GM12878 (cell line): ENCODE results near the gene TAX1BP3. TPM values are rescaled to one million over a fixed set of nuclear protein-coding genes. Genes with fewer than 3 reads are reported as not detected.

Source experiments
- BCL3 ChIP-seq: IDR thresholded peaks from 2 replicates; pipeline ENCODE4 v1.6.1; 2011; ENCODE audit warnings: borderline replicate concordance, low read depth, mild to moderate bottlenecking, moderate library complexity, low read length; ENCODE audit not compliant: insufficient read depth, poor library complexity, severe bottlenecking
- CHD2 ChIP-seq: IDR thresholded peaks from 2 replicates; pipeline ENCODE4 v1.6.1; 2011; ENCODE audit warnings: low read depth, low read length, improper control_type of control experiment, borderline replicate concordance
- EED ChIP-seq: sonication (generic); IDR thresholded peaks from 2 replicates; pipeline ENCODE4 v1.6.1; 2016; ENCODE audit warnings: antibody characterized with exemption, low read depth
- EP300 ChIP-seq, 2 experiments: fragments of 150-350 bp in 1 of 2; IDR thresholded peaks; 2 replicates each; pipeline ENCODE4 v1.6.1; 2011 to 2012; ENCODE audit warnings: low read depth in 2 of 2, low read length in 2 of 2, borderline replicate concordance in 1 of 2, improper control_type of control experiment in 1 of 2, inconsistent platforms in 1 of 2; ENCODE audit not compliant: control insufficient read depth in 1 of 2
- FOXM1 ChIP-seq: IDR thresholded peaks from 2 replicates; pipeline ENCODE4 v1.6.1; 2012; ENCODE audit warnings: low read depth, mild to moderate bottlenecking, inconsistent platforms, low read length, moderate library complexity
- JUNB ChIP-seq: IDR thresholded peaks from 2 replicates; pipeline ENCODE4 v1.6.1; 2016; ENCODE audit warnings: antibody characterized with exemption, mild to moderate bottlenecking
- KAT2A ChIP-seq: conservative IDR thresholded peaks from 2 replicates; pipeline ENCODE4 v1.6.1; 2011; ENCODE audit warnings: low read depth, low read length; ENCODE audit not compliant: control insufficient read depth
- MAX ChIP-seq: IDR thresholded peaks from 2 replicates; pipeline ENCODE4 v1.6.1; 2012; ENCODE audit warnings: low read depth, low read length, improper control_type of control experiment
- MYB ChIP-seq: fragments of 150-350 bp; IDR thresholded peaks from 2 replicates; pipeline ENCODE4 v1.6.1; 2014; ENCODE audit warnings: mild to moderate bottlenecking, low read depth, low read length, borderline replicate concordance
- NFIC ChIP-seq: IDR thresholded peaks from 2 replicates; pipeline ENCODE4 v1.6.1; 2012; ENCODE audit warnings: low read depth, mild to moderate bottlenecking, inconsistent platforms, low read length, moderate library complexity
- NRF1 ChIP-seq: conservative IDR thresholded peaks from 2 replicates; pipeline ENCODE4 v1.6.1; 2011; ENCODE audit warnings: mild to moderate bottlenecking, low read depth, low read length, improper control_type of control experiment
- PKNOX1 ChIP-seq: fragments of 450-650 bp; IDR thresholded peaks from 2 replicates; pipeline ENCODE4 v1.6.1; 2016; ENCODE audit warnings: mild to moderate bottlenecking
- RB1 ChIP-seq: fragments of 450-650 bp; formaldehyde crosslinking; IDR thresholded peaks from 2 replicates; pipeline ENCODE4 v1.6.1; 2017; ENCODE audit warnings: mild to moderate bottlenecking, borderline replicate concordance
- RFX5 ChIP-seq: IDR thresholded peaks from 2 replicates; pipeline ENCODE4 v1.6.1; 2011; ENCODE audit warnings: low read depth, low read length, improper control_type of control experiment
- SIX5 ChIP-seq: IDR thresholded peaks from 2 replicates; pipeline ENCODE4 v1.6.1; 2011; ENCODE audit warnings: mild to moderate bottlenecking, low read depth, low read length, moderate library complexity; ENCODE audit not compliant: severe bottlenecking
- SKIL ChIP-seq: fragments of 450-650 bp; IDR thresholded peaks from 2 replicates; pipeline ENCODE4 v1.6.1; 2017; ENCODE audit warnings: mild to moderate bottlenecking, low read depth, inconsistent platforms; ENCODE audit not compliant: poor library complexity, severe bottlenecking
- TAF1 ChIP-seq: IDR thresholded peaks from 2 replicates; pipeline ENCODE4 v1.6.1; 2011; ENCODE audit warnings: mild to moderate bottlenecking, low read depth, low read length, borderline replicate concordance
- ZZZ3 ChIP-seq: IDR thresholded peaks from 2 replicates; pipeline ENCODE4 v1.6.1; 2011; ENCODE audit warnings: low read depth; ENCODE audit not compliant: control insufficient read depth, insufficient read length
- polyA plus RNA-seq, 11 experiments: library from polyadenylated mRNA; depleted of rRNA in 4 of 11; unstranded in 6 of 11; stranded (reverse) in 5 of 11; fragments of >200 nt; fragmentation: Nextera tagmentation in 4 of 11; fragmentation: Illumina TruSeq in 1 of 11; extraction: Ambion mirVana in 4 of 11; extraction: Trizol in 1 of 11; gene quantifications; 1 replicate in 1 of 11; 2 replicates in 10 of 11; pipeline versions ENCODE4 v1.2.1 to v1.2.3, GENCODE V29; 2011 to 2016; ENCODE audit warnings: inconsistent platforms in 2 of 11, missing spikeins in 2 of 11, low read depth in 1 of 11
- total RNA-seq, 4 experiments: library from RNA; depleted of rRNA in 3 of 4; stranded (reverse); fragments of >200 nt in 3 of 4; fragmentation: Illumina TruSeq in 1 of 4; extraction: Trizol in 1 of 4; gene quantifications; 2 replicates each; pipeline versions ENCODE4 v1.2.1 to v1.2.3, GENCODE V29; 2013 to 2021

The TAX1BP3 gene
- total and polyA plus RNA-seq, 10 of the 15 experiments (the other 5 are each of a cell fraction or from before 2014, with no cell fraction given) = 1.00 to 40.4 (median 15.4) TPM

- TF ChIP-seq MAX (no peak), PKNOX1 (no peak), ZZZ3 (no peak), FOXM1 (no peak), JUNB (no peak), EED (no peak), RFX5 (no peak), BCL3 (no peak), CHD2 (no peak), NRF1 (no peak), SKIL (peak; percentile 68), MYB (peak; percentile 59; the same call in 1 of the 2 replicates), TAF1 (no peak), EP300 (IDR thresholded peaks at IDR 0.05; ENCODE audit: borderline replicate concordance in 1 of 2, control insufficient read depth in 1 of 2, low read depth in 2 of 2, low read length in 2 of 2) (0 out of 4 replicates have a peak, but pooled peaks of 1 of the 2 experiments have one; percentile 19), SIX5 (no peak), RB1 (no peak), KAT2A (no peak), NFIC (0 out of 2 replicates have a peak, but pooled peaks have one; percentile 25)
These were observed 44.6 kb upstream of the TAX1BP3 start (continued) for GRCh38 chr17:3712811-3713463.
